Measurements from ENCODE around the gene SMURF1.

The SMURF1 gene

DNA sequence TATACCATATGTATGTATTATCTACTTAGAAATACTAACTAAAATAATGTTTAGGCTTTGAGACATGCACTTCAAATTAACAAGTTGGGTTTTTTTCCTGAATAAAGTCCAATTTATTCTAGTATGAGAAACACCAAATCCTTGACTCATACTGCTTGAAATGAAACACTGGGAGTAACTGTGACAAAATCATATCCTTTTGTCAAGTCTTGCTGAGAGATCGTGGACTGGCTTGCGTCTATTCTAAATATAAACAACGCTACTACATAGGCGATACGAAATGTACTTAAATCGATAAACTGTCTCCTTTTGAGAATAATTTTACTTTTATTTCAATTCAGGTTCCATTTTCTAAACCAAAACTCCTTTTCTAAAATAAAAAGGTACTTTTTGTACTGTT, 16.3 kb downstream of the SMURF1 start:
- peaks cover 3% of the 10 kb centered on the region for H3K27me3 Mint-ChIP-seq (ENCODE audit: low read depth, poor library complexity)
- DNase-seq, result no peak
- no peaks in the 10 kb centered on the region for H3K9me3 Mint-ChIP-seq
- TF ChIP-seq, protein P1, sequence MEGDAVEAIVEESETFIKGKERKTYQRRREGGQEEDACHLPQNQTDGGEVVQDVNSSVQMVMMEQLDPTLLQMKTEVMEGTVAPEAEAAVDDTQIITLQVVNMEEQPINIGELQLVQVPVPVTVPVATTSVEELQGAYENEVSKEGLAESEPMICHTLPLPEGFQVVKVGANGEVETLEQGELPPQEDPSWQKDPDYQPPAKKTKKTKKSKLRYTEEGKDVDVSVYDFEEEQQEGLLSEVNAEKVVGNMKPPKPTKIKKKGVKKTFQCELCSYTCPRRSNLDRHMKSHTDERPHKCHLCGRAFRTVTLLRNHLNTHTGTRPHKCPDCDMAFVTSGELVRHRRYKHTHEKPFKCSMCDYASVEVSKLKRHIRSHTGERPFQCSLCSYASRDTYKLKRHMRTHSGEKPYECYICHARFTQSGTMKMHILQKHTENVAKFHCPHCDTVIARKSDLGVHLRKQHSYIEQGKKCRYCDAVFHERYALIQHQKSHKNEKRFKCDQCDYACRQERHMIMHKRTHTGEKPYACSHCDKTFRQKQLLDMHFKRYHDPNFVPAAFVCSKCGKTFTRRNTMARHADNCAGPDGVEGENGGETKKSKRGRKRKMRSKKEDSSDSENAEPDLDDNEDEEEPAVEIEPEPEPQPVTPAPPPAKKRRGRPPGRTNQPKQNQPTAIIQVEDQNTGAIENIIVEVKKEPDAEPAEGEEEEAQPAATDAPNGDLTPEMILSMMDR (IDR thresholded peaks at IDR 0.05), result no peak
- H3K4me1 Mint-ChIP-seq, result peaks cover 12% of the 10 kb centered on the region
- no peak overlapping the region for H3K4me3 Mint-ChIP-seq
- H3K27ac Mint-ChIP-seq, result no peak overlapping the region
- H3K36me3 Mint-ChIP-seq (ENCODE audit: low read depth), result peaks cover 13% of the 10 kb centered on the region

DNA sequence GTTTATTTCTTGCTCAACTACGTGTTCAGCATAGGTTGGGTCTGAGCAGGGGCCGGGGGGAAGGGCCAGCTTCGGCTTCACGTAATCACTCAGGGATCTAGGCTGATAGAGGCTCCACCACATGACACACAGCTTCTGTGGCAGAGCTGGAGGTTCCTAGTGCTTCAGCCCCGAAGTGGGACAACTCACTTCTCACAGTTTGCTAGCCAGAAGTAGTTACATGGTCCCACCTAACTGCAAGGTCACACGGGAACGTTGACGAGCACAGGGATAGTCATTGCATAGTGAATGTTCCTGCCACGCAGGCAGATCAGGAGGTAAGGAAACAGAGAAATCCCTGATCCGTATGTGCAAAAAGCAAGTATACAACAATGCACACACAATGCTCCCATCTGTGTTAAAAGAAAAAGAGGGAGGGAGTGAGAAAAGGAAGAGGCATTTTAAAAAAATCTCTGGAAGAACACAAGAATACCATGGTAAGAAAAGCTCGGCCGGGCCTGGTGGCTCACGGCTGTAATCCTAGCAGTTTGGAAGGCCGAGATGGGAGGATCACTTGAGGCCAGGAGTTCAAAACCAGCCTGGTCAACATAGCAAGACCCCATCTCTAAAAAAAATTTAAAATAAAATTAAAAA, 16.9 kb downstream of the SMURF1 start:
- no peak overlapping the region for H3K4me3 Mint-ChIP-seq
- TF ChIP-seq, protein P1 (IDR thresholded peaks at IDR 0.05), result no peak
- no peaks in the 10 kb centered on the region for H3K9me3 Mint-ChIP-seq
- no peaks in the 10 kb centered on the region for H3K27me3 Mint-ChIP-seq (ENCODE audit: low read depth, poor library complexity)
- no peak for DNase-seq
- H3K36me3 Mint-ChIP-seq (ENCODE audit: low read depth), result peaks cover 7% of the 10 kb centered on the region
- peaks cover 6% of the 10 kb centered on the region for H3K4me1 Mint-ChIP-seq
- H3K27ac Mint-ChIP-seq, result no peak overlapping the region

DNA sequence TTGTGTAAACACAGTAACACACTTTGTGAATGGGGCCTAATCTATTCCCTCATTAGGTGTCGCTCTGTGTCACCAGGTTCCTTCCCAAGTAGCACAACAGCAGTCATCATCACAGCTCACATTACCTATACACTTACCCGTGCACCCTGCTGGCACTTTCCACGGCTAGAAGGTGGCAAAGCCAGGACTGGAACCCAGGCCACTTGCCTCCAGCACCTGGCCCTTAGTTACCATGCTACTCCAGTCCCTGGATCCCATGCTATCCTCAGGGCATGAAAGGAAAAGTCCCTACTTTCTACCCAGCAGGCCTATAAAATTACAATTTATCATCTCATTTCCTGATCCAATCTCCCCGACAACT, 18.4 kb downstream of the SMURF1 start:
- H3K9me3 Mint-ChIP-seq, result peaks cover 3% of the 10 kb centered on the region
- peaks cover 9% of the 10 kb centered on the region for H3K4me1 Mint-ChIP-seq
- H3K27ac Mint-ChIP-seq, result peak overlapping the region; percentile 3
- H3K27me3 Mint-ChIP-seq (ENCODE audit: low read depth, poor library complexity), result no peaks in the 10 kb centered on the region
- DNase-seq, result no peak
- TF ChIP-seq, protein P1 (IDR thresholded peaks at IDR 0.05), result no peak
- H3K4me3 Mint-ChIP-seq, result no peak overlapping the region
- peaks cover 18% of the 10 kb centered on the region for H3K36me3 Mint-ChIP-seq (ENCODE audit: low read depth)

DNA sequence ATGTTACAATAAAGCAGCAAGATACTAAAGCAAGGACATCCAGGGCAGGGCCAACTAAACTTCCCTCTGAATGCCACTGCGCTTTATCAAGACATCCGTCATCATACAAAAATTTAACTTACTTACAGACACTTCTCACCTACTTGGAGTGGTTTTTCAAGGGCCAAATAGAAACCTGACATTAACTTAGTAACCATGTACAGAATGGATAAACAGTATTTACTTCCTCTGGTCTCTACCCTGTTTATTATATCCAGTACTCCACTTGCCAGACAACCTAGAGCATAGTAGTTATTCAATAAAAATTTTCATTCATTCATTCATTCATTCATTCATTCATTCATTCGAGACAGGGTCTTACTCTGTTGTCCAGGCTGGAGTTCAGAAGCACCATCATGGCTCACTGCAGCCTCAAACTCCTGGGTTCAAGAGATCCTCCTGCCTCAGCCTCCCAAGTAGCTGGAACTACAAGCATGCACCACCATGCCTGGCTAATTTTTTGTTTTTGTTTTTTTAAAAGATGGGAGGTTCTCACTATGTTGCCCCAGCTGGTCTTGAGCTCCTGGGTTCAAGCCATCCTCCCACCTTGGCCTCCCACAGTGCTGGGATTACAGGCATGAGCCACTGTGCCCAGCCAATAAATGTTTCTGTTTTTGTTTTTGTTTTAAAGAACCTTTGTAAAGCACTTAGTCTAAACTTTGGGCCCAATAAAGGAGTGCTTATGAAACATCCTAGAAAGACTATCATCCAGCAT, 19.0 kb downstream of the SMURF1 start:
- no peak overlapping the region for H3K4me3 Mint-ChIP-seq
- no peak for DNase-seq
- H3K4me1 Mint-ChIP-seq, result peaks cover 9% of the 10 kb centered on the region

DNA sequence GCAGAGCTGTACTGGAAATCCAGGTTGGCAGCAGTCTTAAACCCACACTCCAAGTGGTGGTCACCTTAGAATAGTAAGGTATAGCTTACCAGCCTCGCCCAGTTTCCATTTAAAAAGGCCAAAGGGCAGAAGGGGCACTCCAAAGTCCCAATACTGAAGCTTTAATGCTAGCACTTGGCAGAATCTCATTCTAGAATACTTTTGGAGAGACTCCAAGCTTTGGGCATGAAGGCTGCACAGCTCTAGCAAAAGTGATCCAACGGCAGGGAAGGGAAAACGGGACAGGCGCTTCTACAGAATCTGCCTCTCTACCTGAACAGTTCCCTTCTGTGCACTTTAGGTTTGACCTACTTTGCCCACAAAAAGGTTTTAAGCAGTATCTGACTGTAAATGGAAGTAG, 19.7 kb downstream of the SMURF1 start:
- DNase-seq, result no peak
- Mint-ChIP-seq H3K27me3 (ENCODE audit: low read depth, poor library complexity) (no peaks in the 10 kb centered on the region), H3K4me1 (peaks cover 9% of the 10 kb centered on the region), H3K27ac (no peak overlapping the region), H3K4me3 (no peak overlapping the region), H3K9me3 (peaks cover 12% of the 10 kb centered on the region), H3K36me3 (ENCODE audit: low read depth) (peaks cover 31% of the 10 kb centered on the region)
- TF ChIP-seq, protein P1 (IDR thresholded peaks at IDR 0.05), result no peak

More for the DNA sequence above, 19.0 kb downstream of the SMURF1 start:
- Mint-ChIP-seq H3K27ac (no peak overlapping the region), H3K27me3 (ENCODE audit: low read depth, poor library complexity) (no peaks in the 10 kb centered on the region), H3K9me3 (peaks cover 8% of the 10 kb centered on the region), H3K36me3 (ENCODE audit: low read depth) (peaks cover 24% of the 10 kb centered on the region)
- TF ChIP-seq, protein P1 (IDR thresholded peaks at IDR 0.05), result no peak
